ENCODE results near the gene CACNA1A.

DNA sequence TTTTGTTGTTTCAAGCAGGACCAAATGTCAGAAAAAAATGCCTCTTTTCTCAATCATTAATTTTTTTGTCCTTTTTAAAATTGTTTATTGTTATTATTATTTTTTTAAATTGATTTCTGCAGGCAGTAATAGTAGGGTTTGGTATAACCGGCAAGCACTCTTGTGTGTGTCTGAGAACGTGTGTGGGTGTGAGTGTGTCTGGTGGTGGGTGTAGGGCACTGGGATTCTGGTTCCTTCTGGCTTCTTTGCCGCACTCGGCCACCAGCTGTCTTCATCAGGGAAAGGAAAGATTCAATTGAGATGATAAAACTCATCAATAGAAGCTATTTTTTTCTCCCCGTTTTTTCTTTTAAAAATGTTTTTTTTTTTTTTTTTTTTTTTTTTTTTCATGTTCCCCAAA, 299.7 kb downstream of the CACNA1A start:
- TF ChIP-seq, protein P1, sequence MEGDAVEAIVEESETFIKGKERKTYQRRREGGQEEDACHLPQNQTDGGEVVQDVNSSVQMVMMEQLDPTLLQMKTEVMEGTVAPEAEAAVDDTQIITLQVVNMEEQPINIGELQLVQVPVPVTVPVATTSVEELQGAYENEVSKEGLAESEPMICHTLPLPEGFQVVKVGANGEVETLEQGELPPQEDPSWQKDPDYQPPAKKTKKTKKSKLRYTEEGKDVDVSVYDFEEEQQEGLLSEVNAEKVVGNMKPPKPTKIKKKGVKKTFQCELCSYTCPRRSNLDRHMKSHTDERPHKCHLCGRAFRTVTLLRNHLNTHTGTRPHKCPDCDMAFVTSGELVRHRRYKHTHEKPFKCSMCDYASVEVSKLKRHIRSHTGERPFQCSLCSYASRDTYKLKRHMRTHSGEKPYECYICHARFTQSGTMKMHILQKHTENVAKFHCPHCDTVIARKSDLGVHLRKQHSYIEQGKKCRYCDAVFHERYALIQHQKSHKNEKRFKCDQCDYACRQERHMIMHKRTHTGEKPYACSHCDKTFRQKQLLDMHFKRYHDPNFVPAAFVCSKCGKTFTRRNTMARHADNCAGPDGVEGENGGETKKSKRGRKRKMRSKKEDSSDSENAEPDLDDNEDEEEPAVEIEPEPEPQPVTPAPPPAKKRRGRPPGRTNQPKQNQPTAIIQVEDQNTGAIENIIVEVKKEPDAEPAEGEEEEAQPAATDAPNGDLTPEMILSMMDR (conservative IDR thresholded peaks at IDR 0.05) = no peak
- no peak for TF ChIP-seq ZFX (IDR thresholded peaks at IDR 0.05)

Data from C4-2B (cell line).